Bronchial epithelial cell (primary cell): Measurements from ENCODE around the gene PIK3C3. TPM values are rescaled to one million over a fixed set of nuclear protein-coding genes. Genes with fewer than 3 reads are reported as not detected.

Experiments
- DNase-seq: peaks from one replicate; pipeline ENCODE4 v3.0.0-alpha.2; 2010; ENCODE audit warnings: low read depth
- FAIRE-seq: peaks from 2 replicates; lab custom pipeline; 2011; peaks lifted over from hg19 to GRCh38; lab: Jason Lieb, UNC
- H3K27me3 ChIP-seq: 2 replicates; pipeline ENCODE4 v1.5.1; 2011; ENCODE audit warnings: low read length; ENCODE audit not compliant: control insufficient read depth, insufficient read depth
- H3K36me3 ChIP-seq: 2 replicates; pipeline ENCODE4 v1.5.1; 2011; ENCODE audit warnings: low read length; ENCODE audit not compliant: control insufficient read depth, insufficient read depth
- H3K4me3 ChIP-seq: 2 replicates; pipeline ENCODE4 v1.5.1; 2011; ENCODE audit warnings: mild to moderate bottlenecking, low read depth, low read length, control low read depth
- total RNA-seq: library from RNA; depleted of rRNA; stranded (reverse); fragments of >200 nt; gene quantifications from 2 replicates; pipeline ENCODE4 v1.2.1, GENCODE V29; 2014
- TF ChIP-seq, protein P1 (sequence below): IDR thresholded peaks from 2 replicates; pipeline ENCODE4 v1.5.1; 2011; ENCODE audit warnings: mild to moderate bottlenecking, moderate library complexity, low read length, control low read depth, inconsistent platforms; ENCODE audit not compliant: insufficient read depth, severe bottlenecking

Gene PIK3C3
- total RNA-seq, 1 donor from 2014 or later: 24.2 TPM

DNA sequence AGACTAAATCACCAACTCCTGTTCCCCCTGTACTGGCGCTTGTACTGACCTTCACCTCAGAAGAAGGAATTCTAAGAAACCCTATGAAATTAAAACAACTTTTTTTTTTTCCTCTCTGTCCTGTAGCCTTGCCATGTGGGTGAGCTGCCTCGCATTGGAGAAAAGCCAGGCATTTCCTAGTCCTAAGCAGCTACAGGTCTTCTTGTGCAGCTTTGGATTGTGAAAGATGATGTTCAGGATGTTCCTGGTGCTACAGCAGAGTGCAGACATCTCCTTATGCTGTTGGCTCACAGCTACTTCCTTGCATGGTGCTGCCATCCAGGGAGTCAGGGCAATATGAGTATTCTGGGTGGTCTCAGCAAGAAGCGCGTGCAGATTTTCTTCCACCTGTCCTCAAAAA is 11.9 kb downstream of the PIK3C3 start:
- H3K36me3 ChIP-seq: peaks cover 6% of the 10 kb centered on the region
- H3K4me3 ChIP-seq: no peak overlapping the region
- no peaks in the 10 kb centered on the region for H3K27me3 ChIP-seq
- TF ChIP-seq, protein P1, sequence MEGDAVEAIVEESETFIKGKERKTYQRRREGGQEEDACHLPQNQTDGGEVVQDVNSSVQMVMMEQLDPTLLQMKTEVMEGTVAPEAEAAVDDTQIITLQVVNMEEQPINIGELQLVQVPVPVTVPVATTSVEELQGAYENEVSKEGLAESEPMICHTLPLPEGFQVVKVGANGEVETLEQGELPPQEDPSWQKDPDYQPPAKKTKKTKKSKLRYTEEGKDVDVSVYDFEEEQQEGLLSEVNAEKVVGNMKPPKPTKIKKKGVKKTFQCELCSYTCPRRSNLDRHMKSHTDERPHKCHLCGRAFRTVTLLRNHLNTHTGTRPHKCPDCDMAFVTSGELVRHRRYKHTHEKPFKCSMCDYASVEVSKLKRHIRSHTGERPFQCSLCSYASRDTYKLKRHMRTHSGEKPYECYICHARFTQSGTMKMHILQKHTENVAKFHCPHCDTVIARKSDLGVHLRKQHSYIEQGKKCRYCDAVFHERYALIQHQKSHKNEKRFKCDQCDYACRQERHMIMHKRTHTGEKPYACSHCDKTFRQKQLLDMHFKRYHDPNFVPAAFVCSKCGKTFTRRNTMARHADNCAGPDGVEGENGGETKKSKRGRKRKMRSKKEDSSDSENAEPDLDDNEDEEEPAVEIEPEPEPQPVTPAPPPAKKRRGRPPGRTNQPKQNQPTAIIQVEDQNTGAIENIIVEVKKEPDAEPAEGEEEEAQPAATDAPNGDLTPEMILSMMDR: no peak
- FAIRE-seq (no peak), DNase-seq (no peak)

DNA sequence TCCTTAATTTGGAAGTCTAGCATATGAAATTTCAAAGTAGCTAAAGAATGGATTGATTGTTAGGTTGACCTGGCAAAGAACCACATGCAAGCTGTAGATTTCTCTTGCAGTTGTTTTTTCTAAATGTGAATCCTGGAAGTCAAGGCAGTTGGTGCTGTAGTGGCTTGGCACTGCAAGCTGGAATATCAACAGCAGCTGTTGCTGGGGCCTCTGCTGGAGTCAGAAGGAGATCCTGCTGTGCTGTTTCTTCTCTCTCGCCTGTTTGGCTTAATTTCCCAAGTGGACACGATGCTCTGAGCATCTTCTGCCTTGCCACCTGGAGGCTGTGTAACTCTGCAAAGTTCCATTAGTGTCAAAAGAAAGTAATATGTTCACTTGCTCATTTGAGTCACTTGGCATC is 12.6 kb downstream of the PIK3C3 start:
- Histone ChIP-seq H3K27me3 (no peaks in the 10 kb centered on the region), H3K36me3 (peaks cover 4% of the 10 kb centered on the region), H3K4me3 (no peak overlapping the region)
- TF ChIP-seq, protein P1: no peak
- FAIRE-seq (no peak), DNase-seq (no peak)

DNA sequence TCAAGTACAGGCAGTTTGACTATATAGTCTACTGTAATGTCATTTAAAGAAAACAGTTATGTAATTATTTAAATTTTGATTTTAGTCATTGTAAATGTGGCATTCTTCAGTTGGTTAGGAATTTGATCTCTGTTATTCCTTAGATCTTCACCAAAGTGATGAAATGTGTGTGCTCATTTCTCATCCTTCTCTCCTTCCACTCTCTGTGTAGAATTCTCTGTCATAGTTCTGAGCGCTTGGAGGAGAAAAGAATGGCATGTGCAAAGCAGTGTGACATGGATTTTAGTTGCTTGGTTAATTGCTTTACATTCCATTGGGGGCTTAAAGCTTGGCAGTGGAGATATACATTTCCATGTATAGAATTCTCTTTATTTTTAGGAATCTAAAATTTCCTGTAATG is 14.8 kb downstream of the PIK3C3 start:
- no peaks in the 10 kb centered on the region for H3K27me3 ChIP-seq
- FAIRE-seq: no peak
- TF ChIP-seq, protein P1: no peak
- DNase-seq: no peak
- H3K4me3 ChIP-seq: no peak overlapping the region
- H3K36me3 ChIP-seq: peaks cover 4% of the 10 kb centered on the region

DNA sequence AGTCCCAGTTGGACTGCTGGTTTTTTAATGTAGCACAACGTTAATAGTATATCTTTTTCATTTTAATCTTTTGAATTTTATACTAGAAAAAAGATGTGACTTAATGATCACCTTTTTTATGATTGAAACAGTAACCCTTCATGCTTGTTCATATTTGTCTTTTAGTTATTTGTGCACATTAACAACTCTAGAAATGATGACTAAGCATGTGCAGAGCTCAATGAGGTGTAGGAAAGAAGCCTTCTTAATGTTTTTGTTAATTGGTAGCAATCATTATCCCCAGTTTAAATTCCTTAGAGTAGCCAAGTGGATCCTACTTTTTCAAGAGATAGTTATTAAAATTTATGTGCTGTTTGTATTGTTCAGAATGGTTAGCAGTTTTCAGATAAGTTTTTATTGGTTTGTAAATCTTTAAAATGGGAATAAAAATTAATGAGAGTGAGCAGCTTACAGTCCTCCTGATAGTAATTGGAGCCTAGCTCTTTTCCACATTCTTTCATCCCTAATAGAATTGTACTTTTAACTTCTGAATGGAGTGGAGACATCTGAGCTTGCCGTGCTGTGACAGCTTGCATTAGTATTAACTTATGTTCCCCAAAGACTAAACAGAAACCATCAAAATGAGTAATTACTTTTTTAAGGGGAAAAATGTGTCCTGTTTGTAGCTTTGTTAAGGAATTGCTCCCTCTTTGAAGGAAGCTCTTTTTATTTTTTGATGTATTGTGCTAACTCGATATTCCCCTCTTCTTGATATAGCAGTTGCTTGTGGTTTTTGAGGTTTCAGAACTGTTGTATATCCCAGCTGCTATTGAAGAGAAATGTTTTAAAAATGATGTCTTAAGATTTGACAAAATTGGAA is 17.3 kb downstream of the PIK3C3 start:
- no peak for DNase-seq
- Histone ChIP-seq H3K36me3 (peaks cover 1% of the 10 kb centered on the region), H3K4me3 (no peak overlapping the region), H3K27me3 (no peaks in the 10 kb centered on the region)
- FAIRE-seq: no peak
- TF ChIP-seq, protein P1: no peak

DNA sequence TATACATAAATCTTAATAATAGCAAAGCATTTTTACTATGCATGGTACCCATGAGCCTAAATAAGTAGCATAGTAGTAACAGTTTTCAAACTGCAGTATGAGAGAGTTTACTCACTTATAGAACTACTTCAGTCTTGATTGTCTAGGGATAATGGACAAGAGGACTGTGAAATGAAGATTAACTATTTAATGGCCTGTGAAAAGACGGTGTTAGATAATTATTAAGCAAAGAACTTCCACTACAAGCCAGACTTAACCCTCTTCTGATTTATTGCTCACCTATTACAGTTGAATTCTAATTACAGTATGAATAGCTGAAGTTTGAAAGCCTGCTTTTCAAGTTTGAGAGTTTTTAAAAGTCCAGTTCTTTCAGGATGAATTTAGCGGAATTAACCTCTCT is 18.9 kb downstream of the PIK3C3 start:
- no peak for DNase-seq
- Histone ChIP-seq H3K4me3 (no peak overlapping the region), H3K27me3 (no peaks in the 10 kb centered on the region), H3K36me3 (peaks cover 3% of the 10 kb centered on the region)
- FAIRE-seq: no peak
- TF ChIP-seq, protein P1: no peak
